H1 (cell line): ENCODE results near the gene DRGX.

Experiments used
- CTCF ChIP-seq, 3 experiments: IDR thresholded peaks; 1 replicate in 2 of 3; 2 replicates in 1 of 3; pipeline versions ENCODE4 v1.5.1 to v1.6.1; 2011; ENCODE audit warnings: low read length in 3 of 3, mild to moderate bottlenecking in 3 of 3, inconsistent platforms in 2 of 3, low read depth in 1 of 3, moderate library complexity in 1 of 3; ENCODE audit not compliant: insufficient read depth in 1 of 3; ENCODE audit errors: control extremely low read depth in 1 of 3
- POLR2A ChIP-seq, 2 experiments: IDR thresholded peaks; 1 replicate in 1 of 2; 2 replicates in 1 of 2; pipeline ENCODE4 v1.6.1; 2011; ENCODE audit warnings: low read depth in 2 of 2, low read length in 2 of 2, mild to moderate bottlenecking in 2 of 2; ENCODE audit errors: control extremely low read depth in 1 of 2
- POLR2AphosphoS5 ChIP-seq: IDR thresholded peaks from 2 replicates; pipeline ENCODE4 v1.6.1; 2011; ENCODE audit warnings: low read depth, low read length
- RXRA ChIP-seq: IDR thresholded peaks from 2 replicates; pipeline ENCODE4 v1.6.1; 2011; ENCODE audit warnings: low read depth, mild to moderate bottlenecking, low read length, moderate library complexity; ENCODE audit not compliant: insufficient read depth
- USF2 ChIP-seq: IDR thresholded peaks from 2 replicates; pipeline ENCODE4 v1.6.1; 2011; ENCODE audit warnings: low read length, improper control_type of control experiment
- YY1 ChIP-seq: IDR thresholded peaks from 2 replicates; pipeline ENCODE4 v1.6.1; 2011; ENCODE audit warnings: low read depth, mild to moderate bottlenecking, low read length

DNA sequence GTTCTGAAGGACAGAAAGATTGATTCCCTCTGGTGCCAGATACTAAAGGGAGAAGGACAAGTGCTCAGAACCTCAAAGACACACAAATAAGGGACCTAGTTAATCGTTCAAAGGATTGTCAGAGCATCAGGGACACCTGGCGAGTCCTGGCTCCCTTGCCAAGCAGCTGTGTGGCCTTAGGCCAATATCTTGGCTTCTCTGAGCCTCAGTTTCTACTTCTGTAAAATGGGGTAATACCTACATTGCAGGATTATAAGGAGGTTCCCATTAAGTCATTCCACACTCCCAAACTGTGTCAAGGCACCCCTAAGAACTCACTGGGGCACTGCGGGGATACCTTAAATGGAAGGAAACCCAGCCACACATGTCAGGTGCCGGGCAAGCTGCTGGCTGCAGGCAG, 29.4 kb downstream of the DRGX start:
- no peak for TF ChIP-seq CTCF (IDR thresholded peaks at IDR 0.05; ENCODE audit: control extremely low read depth in 1 of 3, insufficient read depth in 1 of 3, low read depth in 1 of 3, low read length in 3 of 3)
- TF ChIP-seq POLR2AphosphoS5 = no peak
- no peak for TF ChIP-seq USF2
- TF ChIP-seq POLR2A (IDR thresholded peaks at IDR 0.05; ENCODE audit: control extremely low read depth in 1 of 2, low read depth in 2 of 2, low read length in 2 of 2) = no peak
- TF ChIP-seq YY1 = no peak
- TF ChIP-seq RXRA = no peak
